Measurements from ENCODE around the gene SLC35D2. TPM values are rescaled to one million over a fixed set of nuclear protein-coding genes. Genes with fewer than 3 reads are reported as not detected.
A peak's percentile ranks its signal among the peaks of the same experiment; 100 is the strongest.

Gene SLC35D2
- total RNA-seq, 1 donor from 2014 or later: 32.4 TPM

DNA sequence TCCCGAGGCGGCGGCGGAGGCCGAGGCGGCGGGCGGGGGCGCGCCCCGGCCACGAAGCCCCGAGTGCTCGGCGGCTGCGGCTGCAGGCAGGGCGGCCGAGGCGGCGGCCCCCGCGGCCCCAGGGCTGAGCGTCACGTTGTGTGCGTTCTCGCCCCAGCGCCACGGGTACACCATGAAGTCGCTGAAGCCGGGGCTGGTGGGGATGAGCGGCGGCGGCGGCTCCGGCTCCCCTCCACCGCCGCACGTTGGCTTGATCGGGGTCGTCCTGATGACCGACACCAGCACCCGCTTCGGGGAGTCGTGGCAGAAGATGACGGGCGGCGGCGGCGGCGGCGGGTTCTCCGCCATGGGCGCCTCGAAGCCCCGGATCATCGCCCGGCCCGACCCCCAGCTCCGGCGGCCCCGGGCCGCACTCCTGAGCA lies 34.2 kb upstream of the SLC35D2 start:
- no peaks in the 10 kb centered on the region for H3K9me3 ChIP-seq
- peak overlapping the region; percentile 99 for H3K27ac ChIP-seq
- DNase-seq (peak; percentile 65), ATAC-seq (peak in 1 of 2 donors; percentile 0)
- TF ChIP-seq, protein P1, sequence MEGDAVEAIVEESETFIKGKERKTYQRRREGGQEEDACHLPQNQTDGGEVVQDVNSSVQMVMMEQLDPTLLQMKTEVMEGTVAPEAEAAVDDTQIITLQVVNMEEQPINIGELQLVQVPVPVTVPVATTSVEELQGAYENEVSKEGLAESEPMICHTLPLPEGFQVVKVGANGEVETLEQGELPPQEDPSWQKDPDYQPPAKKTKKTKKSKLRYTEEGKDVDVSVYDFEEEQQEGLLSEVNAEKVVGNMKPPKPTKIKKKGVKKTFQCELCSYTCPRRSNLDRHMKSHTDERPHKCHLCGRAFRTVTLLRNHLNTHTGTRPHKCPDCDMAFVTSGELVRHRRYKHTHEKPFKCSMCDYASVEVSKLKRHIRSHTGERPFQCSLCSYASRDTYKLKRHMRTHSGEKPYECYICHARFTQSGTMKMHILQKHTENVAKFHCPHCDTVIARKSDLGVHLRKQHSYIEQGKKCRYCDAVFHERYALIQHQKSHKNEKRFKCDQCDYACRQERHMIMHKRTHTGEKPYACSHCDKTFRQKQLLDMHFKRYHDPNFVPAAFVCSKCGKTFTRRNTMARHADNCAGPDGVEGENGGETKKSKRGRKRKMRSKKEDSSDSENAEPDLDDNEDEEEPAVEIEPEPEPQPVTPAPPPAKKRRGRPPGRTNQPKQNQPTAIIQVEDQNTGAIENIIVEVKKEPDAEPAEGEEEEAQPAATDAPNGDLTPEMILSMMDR (IDR thresholded peaks at IDR 0.05): no peak
- H3K27me3 ChIP-seq (ENCODE audit: low read depth): no peaks in the 10 kb centered on the region
- H3K4me1 ChIP-seq: peaks cover 35% of the 10 kb centered on the region
- H3K4me3 ChIP-seq: peak overlapping the region; percentile 94
- no peaks in the 10 kb centered on the region for H3K36me3 ChIP-seq
- intact Hi-C loops (cut with DNase I): no loop called here

DNA sequence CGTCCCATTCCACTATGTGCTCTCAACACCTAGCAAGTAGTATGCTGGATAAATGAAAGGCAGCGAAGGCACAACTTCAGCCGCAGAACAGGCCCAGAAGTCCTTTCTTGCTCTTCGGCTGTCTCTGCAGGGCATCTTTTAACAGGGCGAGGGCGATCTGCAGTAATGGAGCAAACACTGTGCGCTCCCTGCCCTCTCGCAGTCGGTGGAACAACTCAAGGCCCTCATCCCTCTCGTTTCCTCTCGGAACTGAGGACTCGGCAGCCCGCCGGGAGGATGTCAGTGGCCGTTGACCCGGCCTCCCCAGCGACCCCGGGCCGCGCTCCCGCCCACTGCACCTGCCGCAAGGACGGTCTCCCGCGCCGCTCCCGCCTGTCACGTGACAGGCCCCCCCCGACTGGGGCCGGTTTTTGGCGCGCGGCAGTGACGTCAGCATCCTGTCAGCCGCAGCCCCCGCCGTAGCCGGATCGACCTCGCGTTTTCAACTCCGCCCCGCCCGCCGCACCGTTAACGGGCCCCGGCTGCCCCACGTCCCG lies 33.6 kb upstream of the SLC35D2 start:
- peak overlapping the region; percentile 94 for H3K4me3 ChIP-seq
- intact Hi-C loops (cut with DNase I): no loop called here
- TF ChIP-seq, protein P1 (IDR thresholded peaks at IDR 0.05): peak; percentile 26
- peak; percentile 91 for DNase-seq
- ATAC-seq: peak; percentile 20 to 45
- no peaks in the 10 kb centered on the region for H3K27me3 ChIP-seq (ENCODE audit: low read depth)
- H3K27ac ChIP-seq: peak overlapping the region; percentile 99
- no peaks in the 10 kb centered on the region for H3K9me3 ChIP-seq
- no peaks in the 10 kb centered on the region for H3K36me3 ChIP-seq
- peaks cover 35% of the 10 kb centered on the region for H3K4me1 ChIP-seq

DNA sequence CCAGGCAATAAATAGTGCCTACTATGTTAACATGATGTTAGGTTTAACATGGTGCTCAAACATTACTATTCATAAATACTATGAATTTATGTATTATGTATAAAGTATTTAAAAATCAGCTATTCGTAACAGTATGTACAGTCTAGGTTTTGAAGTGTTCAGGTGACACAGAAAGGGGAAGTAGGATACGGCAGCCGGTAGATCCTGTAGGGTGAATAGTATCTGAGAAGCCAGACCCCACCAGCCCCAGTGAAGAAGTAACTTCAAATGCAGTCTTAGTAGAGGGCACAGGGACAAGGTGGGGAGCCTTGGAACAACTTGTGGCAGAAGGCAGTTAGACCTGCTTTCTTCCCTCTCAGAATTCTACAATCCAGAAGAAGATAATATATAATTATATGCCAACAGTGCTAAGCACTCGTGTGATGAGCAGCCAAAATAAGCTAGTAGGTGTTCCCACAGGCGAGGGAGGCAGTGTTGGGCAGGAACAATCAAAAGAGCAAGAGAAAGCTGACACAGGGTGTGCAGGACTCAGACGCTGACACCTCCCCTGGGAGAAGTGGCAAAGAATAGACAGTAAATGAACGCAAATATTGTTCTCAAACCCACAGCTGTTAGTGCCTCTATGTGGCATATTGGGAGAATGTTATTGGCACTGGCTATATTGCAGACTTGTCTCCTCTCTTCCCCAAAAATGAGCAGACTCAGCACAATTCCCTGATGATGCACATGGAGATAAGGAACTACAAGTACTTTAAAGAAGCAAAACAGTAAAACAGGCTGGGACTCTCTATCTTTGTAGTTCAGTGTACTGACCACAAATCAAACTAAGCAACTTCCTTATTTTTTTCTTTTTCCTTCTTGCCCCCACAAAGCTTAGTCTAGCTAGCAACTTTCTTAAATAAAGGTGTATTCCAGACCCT lies 30.1 kb upstream of the SLC35D2 start:
- intact Hi-C loops (cut with DNase I): no loop called here
- DNase-seq: no peak
- peak overlapping the region; percentile 42 for H3K27ac ChIP-seq
- H3K9me3 ChIP-seq: no peaks in the 10 kb centered on the region
- peaks cover 16% of the 10 kb centered on the region for H3K4me1 ChIP-seq
- TF ChIP-seq, protein P1 (IDR thresholded peaks at IDR 0.05): no peak
- ATAC-seq: no peak
- H3K4me3 ChIP-seq: no peak overlapping the region
- H3K27me3 ChIP-seq (ENCODE audit: low read depth): no peaks in the 10 kb centered on the region
- no peaks in the 10 kb centered on the region for H3K36me3 ChIP-seq

DNA sequence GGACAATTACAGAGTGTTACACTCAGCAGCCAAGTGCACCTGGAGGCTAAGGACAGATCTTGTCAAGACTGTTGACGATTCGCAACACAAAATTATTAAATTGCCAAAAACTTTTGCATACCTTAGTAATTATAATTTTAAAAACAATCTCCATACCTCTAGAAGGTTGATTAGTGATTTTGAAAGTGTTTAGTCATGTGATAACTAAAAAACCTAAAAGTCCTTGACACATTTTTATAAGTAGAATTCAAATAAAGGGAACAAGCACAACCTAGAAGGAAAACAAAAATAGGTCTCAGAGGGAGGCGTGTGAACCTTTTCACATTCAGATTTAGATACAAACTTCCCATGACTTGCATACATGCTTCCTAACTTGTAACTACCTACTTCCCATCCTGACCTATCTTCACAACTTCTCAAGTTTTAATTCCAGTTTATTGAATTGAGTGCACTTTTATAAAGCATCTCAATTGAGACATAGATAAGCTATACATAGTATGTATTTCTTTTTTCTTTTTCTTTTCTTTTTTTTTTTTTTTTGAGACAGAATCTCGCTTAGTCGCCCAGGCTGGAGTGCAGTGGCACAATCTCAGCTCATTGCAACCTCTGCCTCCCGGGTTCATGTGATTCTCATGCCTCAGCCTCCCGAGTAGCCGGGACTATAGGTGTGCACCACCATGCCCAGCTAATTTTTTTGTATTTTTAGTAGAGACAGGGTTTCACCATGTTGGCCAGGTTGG lies 28.8 kb upstream of the SLC35D2 start:
- no peaks in the 10 kb centered on the region for H3K36me3 ChIP-seq
- intact Hi-C loops (cut with DNase I): no loop called here
- no peak for ATAC-seq
- H3K27ac ChIP-seq: no peak overlapping the region
- no peaks in the 10 kb centered on the region for H3K27me3 ChIP-seq (ENCODE audit: low read depth)
- H3K4me1 ChIP-seq: peaks cover 16% of the 10 kb centered on the region
- no peaks in the 10 kb centered on the region for H3K9me3 ChIP-seq
- no peak overlapping the region for H3K4me3 ChIP-seq
- DNase-seq: no peak
- TF ChIP-seq, protein P1 (IDR thresholded peaks at IDR 0.05): no peak

DNA sequence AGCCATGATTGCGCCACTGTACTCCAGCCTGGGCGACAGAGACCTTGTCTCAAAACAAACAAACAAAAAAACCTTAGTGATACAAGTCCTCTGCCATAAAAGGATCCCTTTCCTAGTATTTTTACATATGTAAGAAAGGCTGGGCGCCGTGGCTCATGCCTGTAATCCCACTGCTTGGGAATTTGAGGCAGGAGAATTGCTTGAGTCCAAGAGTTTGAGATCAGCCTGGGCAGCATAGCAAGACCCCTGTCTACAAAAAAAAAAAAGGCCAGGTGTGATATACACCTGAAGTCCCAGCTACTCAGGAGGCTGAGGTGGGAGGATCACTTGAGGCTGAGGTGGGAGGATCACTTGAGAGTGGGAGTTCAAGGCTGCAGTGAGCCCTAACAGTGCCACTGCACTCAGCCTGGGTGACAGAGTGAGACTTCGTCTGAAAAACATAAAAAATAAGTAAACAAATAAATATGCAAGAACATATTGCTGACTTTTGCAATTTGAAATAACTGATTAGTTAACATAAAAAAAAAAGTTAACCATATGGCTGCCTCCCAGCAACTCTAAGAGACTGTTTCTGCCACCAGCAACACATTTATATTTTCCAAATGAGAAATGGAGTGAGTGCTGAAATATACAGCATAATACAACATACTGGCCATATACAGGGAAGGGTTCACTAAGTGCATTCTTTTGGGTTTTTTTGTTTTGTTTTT lies 27.8 kb upstream of the SLC35D2 start:
- Histone ChIP-seq H3K4me1 (peaks cover 8% of the 10 kb centered on the region), H3K9me3 (no peaks in the 10 kb centered on the region), H3K27ac (no peak overlapping the region), H3K4me3 (no peak overlapping the region), H3K36me3 (no peaks in the 10 kb centered on the region), H3K27me3 (ENCODE audit: low read depth) (no peaks in the 10 kb centered on the region)
- ATAC-seq: no peak
- intact Hi-C loops (cut with DNase I): no loop called here
- DNase-seq: no peak
- TF ChIP-seq, protein P1 (IDR thresholded peaks at IDR 0.05): no peak

All from lower lobe of right lung (tissue), 2 donors.